ENCODE data around the gene HOXA7.

The HOXA7 gene

DNA sequence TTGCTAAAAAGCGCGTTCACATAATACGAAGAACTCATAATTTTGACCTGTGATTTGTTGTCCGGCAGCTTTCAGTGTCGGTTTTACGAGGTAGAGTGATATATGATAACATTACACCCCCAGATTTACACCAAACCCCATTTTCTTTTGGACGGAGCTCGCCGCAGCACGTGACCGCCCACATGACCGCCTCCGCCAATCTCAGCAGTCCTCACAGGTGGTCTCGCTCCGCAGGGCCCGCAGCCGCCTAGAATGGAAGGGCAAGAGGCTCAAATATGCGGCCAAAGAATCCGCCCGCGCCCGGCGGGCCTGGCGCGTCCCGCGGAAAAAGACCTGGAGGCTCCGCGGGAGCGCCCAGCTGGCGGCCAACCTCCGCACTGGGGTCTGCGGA is at the start of gene HOXA7:
Gene HOXA7 (minus strand): TSS at position 168 of the 391 bp plus-strand sequence. CDS start 130 bp downstream, at position 38.
- peak; percentile 91 for DNase-seq (ENCODE audit: low spot score)

DNA sequence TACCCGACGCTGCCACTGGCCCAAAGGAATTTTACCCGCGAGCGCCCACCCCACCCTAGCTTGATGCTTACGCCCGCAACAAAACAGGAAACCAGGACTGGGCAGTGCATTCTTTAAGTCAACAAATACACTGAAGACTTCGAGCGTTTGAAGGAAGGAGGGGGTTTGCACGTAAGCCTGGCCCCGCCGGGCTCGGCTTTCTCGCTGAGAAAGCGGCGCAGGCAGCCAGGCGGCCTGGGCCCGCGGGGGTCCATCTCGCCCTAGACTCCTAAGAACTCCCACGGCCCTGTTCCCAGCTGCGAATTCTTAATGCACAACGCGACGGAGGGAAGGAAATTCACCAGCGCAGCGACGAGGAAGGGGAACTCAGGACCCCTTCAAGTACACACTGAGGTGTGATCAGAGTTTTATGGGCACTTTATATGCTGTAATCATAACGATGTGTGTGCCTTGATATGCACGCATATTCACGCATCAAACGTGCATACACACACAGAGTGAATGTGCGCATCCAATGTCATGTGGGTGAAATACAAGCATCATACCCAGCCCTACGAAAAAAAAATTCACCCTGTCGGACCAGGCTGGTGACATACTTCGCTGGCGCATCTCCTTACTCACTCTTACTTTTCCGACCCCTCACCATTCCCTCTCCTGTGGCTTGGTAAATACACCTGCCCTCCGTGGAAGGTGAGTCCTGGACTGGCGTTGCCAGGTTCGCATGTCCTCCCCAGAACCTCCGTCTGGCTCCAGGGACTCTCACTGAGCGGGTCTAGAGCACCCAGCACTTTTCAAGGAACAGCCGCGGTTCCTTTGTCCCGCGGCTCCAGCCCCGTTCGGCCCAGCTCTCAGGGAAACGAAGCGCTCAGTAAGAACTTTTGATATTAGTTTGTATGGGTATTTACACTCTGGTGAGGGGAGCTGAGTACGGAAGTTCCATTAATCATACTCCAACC is 49.1 kb upstream of the HOXA7 start:
- no peak for DNase-seq (ENCODE audit: low spot score)

DNA sequence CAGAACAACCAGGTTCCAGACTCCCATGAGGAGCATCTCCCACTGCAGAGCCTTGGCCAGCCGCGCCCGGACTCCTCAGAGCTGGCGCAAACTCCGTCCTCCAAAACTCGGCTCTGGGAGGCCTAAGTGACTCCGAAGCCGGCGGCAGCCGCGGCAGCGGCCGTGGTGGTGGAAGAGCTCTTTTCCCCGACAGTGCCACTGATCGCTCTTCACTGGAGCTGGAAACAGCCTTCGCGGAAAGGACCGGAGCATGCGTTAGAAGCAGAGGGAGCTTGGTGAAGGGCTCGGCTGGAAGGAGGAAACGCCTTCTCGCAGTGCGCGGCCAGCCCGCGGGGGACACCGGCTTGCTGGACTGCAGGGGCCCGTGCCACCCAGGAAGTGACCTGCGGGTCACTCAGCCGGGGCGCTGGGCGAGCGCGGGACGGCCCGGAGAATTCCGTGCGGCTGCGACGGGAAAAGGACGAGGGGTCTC is 48.4 kb upstream of the HOXA7 start:
- no peak for DNase-seq (ENCODE audit: low spot score)

DNA sequence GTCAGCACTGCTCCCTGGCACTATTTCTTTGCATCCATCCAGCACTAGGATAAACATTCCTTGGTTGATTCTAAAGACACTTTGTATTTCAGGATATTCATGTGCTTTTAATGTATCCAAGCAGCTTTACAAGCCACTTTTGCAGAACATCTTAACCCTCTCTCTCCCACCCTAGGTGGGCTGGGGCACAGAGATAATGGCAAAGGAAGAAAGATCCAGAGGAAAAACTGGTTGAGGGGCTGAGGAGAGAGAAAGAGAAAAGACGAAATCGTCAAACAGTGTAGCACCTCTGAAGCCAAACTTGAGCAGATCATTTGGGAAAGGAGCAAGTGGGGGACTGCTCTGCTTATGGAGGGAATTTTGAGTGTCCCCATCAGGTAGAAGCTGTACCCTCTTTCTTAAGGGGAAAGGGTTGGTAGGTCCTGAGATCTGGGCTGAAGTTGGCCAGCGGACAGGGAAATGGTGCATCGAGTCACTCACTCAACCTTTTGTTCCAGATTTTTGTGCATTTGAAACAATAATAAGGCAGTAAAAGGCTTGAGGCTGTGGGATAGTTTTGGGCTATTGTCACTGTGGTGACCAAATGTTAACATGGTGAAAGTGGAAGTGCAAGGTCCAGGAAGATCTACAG is 47.6 kb upstream of the HOXA7 start:
- DNase-seq (ENCODE audit: low spot score), result no peak

DNA sequence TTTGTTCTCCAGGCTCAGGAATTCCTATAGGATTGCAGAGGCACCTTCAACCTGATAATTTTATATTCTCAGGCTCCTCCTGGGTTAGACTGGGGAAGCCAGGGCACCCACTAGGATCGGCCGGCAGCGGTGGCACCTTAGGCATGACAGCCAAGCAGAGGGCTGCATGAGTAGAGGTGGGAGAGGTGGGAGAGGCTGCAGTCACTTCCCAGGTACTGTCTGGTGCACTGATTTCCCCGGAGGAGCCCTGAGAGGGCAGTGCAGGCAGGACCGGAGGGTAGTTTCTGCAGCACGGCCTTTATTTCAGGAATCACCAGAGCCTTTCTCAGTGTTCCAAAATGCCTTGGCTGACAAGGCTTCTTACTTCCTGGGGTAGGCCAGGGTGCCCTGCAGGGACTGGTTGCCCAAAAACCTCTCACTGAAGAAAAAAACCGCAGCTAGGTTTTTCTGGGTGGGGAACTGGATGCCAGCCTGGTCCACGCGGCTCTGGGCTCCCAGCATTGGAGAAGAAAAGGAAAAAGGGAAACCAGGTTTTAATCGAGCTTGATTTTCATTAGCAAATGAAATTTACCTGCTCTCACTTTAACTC is 47.0 kb upstream of the HOXA7 start:
- peak; percentile 55 for DNase-seq (ENCODE audit: low spot score)

DNA sequence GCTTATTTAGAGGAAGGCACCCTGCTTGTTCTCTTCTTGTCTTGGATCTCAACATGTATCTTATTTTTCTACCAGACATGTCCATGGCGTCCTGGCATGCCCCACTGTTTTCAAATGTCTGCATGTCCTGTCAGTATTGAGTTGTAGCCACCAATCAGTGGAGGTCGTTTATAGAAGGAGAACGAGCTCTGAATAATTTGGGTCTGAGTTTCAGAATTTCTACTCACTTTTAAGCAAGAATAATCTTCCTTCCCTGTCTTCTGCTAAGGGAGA is 46.3 kb upstream of the HOXA7 start:
- peak; percentile 30 for DNase-seq (ENCODE audit: low spot score)

DNA sequence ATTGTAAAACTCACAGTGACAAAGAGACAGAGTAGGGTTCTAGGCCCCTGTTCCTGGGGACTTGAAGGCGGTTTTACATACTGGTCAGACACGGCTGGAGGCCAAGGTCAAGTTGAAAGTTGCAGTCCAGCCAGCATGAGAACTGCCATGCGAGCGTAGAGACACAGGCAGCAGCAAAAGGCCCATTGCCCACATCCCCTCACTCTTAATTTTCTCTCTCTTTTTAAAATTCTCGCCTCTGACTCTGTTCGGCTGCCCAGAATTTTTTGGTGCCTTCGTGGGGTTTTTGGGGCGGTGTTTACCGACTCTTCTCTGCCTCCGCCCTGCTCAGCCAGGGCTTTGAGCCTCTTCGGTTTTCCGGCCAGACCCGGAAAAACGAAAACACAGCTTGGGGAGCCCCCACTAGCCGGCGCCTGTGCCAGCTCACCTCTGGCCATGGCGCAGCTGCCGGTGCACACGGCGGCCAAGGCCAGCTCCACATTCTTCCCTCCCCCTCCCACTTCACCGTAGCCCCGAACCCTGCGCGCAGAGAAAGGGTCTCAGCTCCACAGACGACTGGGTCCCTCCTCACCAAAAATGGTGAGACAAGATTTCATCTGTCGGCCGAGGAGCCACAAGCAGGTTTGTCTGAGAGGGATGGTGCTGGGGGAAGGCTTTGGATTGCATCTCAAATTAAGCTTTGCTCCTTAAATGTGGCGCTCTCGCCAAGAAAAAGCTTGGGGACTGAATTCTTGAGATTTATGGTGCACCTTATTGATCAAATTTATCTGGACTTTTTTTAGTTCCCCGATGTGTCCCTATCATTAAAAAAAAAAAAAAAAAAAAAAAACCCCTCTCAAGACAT is 45.8 kb upstream of the HOXA7 start:
- peak; percentile 63 for DNase-seq (ENCODE audit: low spot score)

DNA sequence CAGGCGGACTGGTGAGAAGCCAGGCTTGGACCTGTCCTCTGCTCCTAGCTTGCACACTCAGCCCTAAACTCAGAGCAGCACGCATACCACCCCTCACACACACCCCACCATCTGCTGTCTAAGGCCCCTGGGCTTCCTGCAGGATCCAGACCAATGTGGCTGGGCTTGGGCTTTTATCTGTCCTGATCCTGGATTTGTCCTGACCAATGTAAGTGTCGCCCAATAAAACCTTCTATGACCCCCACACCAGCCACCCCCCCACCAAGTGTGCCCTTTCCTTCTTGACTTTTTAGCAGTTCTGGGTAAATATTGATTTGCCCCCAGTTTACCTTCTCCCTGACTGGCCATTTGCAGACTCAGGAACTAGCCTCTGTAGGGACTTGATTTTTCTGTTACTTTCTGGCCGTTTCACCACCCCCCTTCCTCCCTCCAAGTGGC is 45.1 kb upstream of the HOXA7 start:
- no peak for DNase-seq (ENCODE audit: low spot score)

DNA sequence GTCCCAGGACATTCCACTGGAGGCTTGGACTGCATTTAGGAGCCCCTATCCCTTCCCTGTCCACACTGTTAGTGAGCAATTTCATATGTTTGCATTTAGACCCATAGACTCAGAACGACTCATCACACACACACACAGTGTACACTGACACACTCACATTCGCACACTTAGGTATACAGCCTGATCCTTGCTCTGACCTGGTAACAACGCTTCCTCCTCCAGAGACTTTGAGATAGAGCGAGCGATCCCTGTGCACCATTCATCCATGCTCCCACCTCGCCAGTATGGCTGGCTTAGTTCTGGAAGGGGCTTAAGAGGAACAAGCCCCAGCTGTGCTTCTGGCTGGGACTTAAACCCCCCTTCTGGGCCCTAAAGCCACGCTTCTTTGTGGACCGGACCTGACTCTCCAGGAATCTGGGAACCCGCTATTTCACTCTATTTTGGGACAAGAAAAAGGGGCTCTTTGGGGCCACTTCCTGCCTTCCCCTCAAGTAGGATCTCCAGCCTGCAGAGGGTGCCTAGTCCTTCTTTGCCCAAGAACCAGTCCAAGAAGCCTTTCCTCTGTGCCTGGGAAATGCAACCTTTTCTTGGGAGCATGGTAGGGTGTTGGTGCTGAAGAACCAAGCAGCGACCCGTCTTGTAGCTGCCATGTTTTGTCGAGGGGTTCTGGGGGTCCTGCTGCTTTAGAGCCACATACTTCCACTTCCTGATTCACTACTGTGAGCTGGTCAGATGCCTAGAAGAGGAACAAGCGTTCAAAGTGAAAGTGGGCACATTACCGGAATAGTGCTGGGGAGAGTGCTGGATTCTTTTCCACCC is 44.5 kb upstream of the HOXA7 start:
- peak; percentile 64 for DNase-seq (ENCODE audit: low spot score)

DNA sequence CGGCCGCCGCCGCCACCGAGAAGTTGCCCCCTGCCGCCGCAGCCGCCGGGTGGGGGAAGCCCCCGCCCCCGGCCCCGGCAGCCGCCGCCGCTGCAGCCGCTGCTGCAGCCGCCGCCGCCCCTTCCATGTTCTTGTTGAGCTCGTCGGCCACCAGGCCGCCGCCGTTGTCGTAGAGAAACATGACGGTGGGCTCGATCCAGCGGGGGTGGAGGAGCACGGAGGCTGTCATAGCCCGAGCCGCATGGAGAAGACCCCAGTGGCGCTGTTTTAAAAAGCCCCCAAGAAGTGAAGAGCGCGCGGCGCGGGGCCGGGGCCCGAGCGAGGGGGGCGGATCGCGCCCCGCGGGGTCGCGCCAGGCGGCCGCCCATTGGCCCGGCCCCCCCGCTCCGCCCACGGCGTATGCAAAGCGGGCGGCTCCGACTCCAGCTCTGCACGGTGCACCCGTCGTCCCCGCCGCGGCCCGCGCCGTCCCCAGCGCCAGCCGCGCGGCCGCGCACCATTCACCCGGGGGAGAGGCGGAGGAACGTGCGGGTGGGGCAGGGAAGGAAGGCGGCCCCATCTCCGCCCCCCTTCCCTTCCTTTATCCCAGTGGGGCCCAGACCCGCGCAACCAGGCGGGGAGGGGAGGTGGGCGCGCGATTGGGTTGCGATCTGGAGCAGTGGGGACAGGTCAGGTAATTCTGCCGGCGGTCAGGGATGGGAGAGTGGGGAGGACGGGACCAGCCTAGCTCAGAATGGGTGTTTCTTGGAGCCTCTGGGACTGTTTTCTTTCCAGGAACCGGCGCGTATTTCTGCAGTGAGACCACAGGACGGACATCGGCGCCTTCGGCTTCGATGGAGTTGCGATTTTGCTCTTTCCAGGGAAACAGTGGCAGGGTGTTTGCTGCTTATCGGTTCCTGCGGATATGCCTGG is 43.6 kb upstream of the HOXA7 start, which contains the start of gene HOXA13:
Gene HOXA13 (minus strand): TSS at position 243 of the 912 bp plus-strand sequence. CDS start 14 bp downstream, at position 229.
- peak; percentile 82 for DNase-seq (ENCODE audit: low spot score)

DNA sequence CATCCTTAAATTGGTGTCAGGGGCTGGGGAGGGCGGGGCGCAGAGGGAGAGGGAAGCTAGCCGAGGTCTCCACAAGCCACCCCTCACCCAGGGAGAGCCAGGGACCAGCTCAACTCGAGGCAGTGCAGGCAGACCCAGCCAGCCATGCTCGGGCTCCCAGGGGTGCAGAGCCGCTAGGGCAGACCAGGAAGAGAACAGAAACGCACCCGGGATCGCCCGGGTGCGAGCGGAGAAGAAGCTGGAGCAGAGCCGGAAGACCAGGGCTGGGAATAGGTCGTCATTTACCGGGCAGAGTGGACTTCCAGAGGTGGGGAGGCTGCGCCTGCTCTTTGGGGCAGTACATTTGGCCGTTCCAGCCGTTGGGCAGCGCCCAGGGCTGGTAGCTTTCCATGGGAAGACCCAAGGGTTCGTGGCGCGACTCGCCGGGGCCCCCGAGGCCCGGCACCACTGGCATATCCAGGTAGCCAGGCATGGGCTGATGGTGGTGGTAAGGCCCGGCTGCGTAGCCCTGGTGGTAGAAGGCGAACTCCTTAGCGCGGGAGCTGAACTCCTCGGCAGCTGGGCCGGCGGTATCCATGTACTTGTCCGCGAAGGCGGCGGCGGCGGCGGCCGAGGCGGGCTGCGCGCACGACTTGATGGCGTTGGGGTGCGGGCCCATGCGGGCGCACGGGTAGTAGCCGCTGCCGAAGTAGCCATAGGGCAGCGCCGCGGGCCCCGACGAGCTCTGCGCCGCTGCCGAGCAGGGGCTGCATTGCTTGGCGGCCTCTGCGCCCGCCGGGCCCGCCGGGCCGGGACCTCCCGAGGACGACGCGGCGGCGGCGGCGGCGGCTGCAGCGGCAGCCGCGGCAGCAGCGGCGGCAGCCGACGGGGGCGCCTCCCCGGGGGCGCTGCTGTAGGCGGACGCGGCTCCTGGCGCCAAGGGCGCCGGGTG is 42.7 kb upstream of the HOXA7 start:
- peak; percentile 72 for DNase-seq (ENCODE audit: low spot score)

DNA sequence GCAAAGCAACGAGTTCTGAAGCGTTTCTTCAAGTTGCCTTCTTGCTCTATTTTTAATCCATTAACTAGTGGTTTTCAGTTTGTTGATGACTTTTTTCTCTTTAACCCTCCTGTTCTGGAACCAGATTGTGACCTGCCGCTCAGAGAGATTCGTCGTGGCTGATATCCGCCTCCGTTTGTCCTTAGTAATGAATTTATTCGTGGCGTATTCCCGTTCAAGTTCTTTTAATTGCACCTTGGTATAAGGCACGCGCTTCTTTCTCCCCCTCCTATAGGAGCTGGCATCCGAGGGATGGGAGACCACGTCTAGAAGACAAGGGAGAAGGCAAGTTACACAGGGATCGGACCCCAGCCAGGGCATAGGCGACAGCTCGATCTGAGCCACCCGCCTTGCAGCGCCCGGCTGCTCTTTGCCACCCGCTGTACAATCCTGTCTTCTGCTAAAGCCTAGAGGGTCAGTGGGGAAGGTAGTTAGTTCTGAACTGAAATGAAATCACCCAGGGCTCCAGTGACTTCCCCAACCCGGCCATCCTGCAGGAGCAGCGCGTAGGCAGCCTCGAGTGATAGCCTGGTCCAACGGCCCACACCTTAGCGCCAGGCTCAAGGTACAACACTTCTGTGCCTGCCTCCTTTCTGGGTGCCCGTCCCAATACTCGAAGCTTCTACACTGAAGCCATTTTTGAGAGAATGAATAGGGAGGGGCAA is 41.8 kb upstream of the HOXA7 start:
- DNase-seq (ENCODE audit: low spot score), result peak; percentile 67

DNA sequence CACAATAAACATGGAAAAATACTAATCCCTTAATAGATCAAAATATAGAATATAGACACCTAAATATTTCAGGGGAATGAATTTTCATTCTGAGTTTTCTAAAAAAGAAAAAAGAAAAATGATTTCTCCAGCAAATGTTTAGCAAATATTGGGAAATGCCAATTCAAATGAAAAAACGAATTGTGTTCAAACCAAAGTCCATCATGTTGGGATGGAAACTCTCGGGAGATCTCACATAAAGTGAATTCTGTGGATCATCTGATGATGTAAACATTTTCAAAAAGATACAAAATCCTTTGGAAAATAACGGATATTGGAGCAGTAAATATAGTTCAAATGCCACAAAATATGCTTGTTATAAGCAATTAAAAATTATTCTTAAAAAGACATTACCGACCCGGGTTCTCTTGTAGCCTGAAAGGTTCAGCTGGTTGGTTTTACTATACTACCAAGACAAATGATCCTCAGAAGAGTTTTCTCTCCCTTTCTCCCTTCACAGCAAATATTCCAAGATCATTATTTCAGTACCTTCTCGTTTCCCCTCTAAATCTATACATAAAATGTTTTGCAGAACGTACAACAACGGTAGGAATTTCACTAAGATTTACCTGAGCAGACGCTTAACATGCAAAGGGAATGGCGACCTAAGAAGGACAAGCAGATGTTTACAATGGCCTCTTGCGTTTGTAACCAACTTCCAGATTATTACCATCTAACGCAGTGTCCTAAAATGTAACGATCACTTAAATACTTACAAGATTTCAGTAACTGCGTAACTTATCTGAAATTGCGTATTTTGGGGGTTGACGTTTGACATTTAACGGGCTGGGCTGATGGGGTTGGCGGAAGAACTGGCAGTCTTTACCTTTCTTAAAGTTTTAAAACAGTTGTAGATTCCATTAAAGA is 40.9 kb upstream of the HOXA7 start:
- peak; percentile 52 for DNase-seq (ENCODE audit: low spot score)

DNA sequence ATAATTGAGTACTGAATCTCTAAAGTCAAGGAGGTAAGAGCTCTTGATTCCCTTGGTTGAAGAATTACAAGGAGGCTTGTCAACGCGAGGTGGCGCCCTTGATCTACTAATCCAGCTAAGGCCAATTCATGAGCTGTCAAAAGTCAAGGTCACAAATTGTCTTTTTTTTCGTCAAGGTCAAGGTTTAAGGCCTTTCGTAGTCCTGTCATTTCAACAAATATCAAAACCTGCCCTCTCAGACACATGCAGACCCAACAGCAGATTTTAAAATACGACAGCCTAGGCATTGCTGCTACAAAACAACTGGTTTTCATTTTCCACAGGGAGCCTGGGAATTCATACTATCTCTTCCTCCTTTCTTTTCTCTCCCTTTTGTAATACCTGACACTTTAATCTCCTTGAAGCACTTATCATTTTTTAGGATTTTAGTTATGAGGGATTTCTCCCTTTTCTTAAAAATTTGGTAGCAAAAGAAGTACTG is 39.9 kb upstream of the HOXA7 start:
- DNase-seq (ENCODE audit: low spot score), result peak; percentile 87

DNA sequence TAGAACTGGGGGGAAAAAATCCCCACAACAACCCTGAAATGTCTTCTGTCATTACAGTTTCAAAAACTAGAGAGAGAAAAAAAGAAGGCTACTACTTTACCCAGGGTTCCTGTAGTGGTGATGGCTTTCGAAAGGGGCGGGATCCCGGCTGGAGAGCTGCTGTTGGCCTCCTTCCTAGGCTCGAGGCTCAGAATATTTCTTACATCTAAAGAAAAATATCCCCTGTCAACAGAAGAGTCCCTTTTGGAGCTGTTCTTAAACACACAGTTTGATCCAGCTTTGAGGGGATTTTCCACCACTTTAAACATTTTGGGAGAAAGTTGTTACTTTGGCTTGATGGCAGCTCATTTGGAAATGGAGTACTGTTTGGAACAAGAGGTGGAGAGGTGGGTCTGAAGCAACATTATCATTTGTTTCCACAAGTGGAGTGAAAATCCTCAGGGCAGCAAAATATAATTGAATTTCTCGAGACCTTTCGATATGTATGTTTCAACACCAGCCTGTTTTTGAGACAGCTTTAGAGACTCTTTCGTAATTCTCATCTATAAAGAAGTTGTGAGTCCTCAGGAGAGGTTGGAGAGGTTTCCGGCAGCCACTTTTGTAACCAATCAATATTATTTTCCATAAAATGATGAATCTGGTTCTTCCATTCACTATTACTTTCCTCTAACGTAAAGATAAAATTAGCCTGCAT is 38.4 kb upstream of the HOXA7 start:
- DNase-seq (ENCODE audit: low spot score), result peak; percentile 57

DNA sequence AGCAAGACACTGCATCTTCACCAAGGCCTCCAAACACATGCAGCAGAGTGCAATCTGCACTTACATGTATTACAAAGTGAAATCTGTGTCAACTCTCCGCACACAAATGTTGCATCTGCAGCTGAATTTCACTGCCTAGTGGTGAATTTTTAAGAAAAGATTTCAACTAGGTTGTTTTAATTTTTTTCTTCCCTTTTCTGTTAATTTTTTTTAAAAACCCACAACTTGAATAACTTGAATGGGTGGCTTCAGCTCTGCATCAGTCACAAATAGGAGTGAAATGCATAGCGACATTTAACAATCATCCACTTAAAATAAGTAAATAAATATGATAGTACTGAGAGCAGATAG is 37.5 kb upstream of the HOXA7 start:
- no peak for DNase-seq (ENCODE audit: low spot score)

All from left forelimb (tissue), 1 donor.